K562 (cell line): ENCODE results near the gene SPATA21. TPM values are rescaled to one million over a fixed set of nuclear protein-coding genes. Genes with fewer than 3 reads are reported as not detected.

Source experiments
- ATAC-seq: fragments of 200-7000 bp; cut with Tn5 transposase; 3 replicates; pipeline ENCODE4 v1.9.1; 2020; ENCODE audit warnings: moderate library complexity
- BruUV-seq: library from RNA; stranded (reverse); fragments of 400-500 nt; replicated peaks from 2 replicates; lab custom pipeline; 2021; lab: Mats Ljungman, UMichigan
- CTCF ChIA-PET: fragments of 300-600 bp; formaldehyde crosslinking; extraction: SDS; loops from one replicate; lab custom pipeline; 2021; ENCODE audit warnings: low intra/inter-chr PET ratio; lab: Yijun Ruan, JAX
- POLR2A ChIA-PET: fragments of 300-600, 350-650 bp; sonication (Branson Sonifier 250); formaldehyde crosslinking; extraction: SDS; loops from one replicate; lab custom pipeline; 2021; ENCODE audit warnings: antibody characterized with exemption, inconsistent platforms; lab: Yijun Ruan, JAX
- DNase-seq, 4 experiments: peaks; one replicate each; pipeline versions ENCODE4 v3.0.0 to v3.0.0-alpha.2; 2011 to 2018; ENCODE audit warnings: low spot score in 3 of 4, mixed read lengths in 3 of 4; ENCODE audit errors: extremely low read depth in 1 of 4
- FAIRE-seq: peaks from 2 replicates; lab custom pipeline; 2011; peaks lifted over from hg19 to GRCh38; lab: Jason Lieb, UNC
- H2AFZ ChIP-seq: 2 replicates; pipeline ENCODE4 v1.6.0; 2011; ENCODE audit warnings: low read depth, low read length, control low read depth, inconsistent platforms
- H3K27ac ChIP-seq: fragments of 200-600 bp; 3 replicates; pipeline ENCODE4 v1.8.0; 2011; ENCODE audit warnings: low read depth, mild to moderate bottlenecking, control low read depth, inconsistent platforms, low read length, moderate library complexity, mixed read lengths; ENCODE audit errors: extremely low read depth
- H3K27me3 ChIP-seq, 2 experiments: fragments of 300-600 bp in 1 of 2; 2 replicates in 1 of 2; 3 replicates in 1 of 2; pipeline versions ENCODE4 v1.6.0 to v1.8.0; 2011; ENCODE audit warnings: inconsistent platforms in 2 of 2, low read length in 2 of 2, mild to moderate bottlenecking in 1 of 2, mixed read lengths in 1 of 2, moderate library complexity in 1 of 2; ENCODE audit not compliant: control insufficient read depth in 2 of 2, insufficient read depth in 2 of 2
- H3K36me3 ChIP-seq: fragments of 300-600 bp; 3 replicates; pipeline ENCODE4 v1.8.0; 2011; ENCODE audit warnings: mild to moderate bottlenecking, low read length, inconsistent platforms; ENCODE audit not compliant: control insufficient read depth, insufficient read depth
- H3K4me1 ChIP-seq, 2 experiments: fragments of 200-600 bp in 1 of 2; replicated peaks in 1 of 2; 2 replicates in 1 of 2; 3 replicates in 1 of 2; pipeline versions ENCODE4 v1.5.1 to v1.8.0; 2011; ENCODE audit warnings: inconsistent platforms in 2 of 2, low read length in 2 of 2, mild to moderate bottlenecking in 1 of 2, mixed read lengths in 1 of 2, moderate library complexity in 1 of 2; ENCODE audit not compliant: control insufficient read depth in 2 of 2, insufficient read depth in 2 of 2
- H3K4me2 ChIP-seq: 2 replicates; pipeline ENCODE4 v1.6.1; 2011; ENCODE audit warnings: low read length, control low read depth, inconsistent platforms, mixed read lengths; ENCODE audit not compliant: insufficient read depth
- H3K4me3 ChIP-seq: fragments of 200-600 bp; sonication (generic), shearing (Covaris generic); 2 replicates; pipeline ENCODE4 v1.5.1; 2016; ENCODE audit warnings: control low read depth, inconsistent platforms
- H3K79me2 ChIP-seq: fragments of 200-600 bp; 3 replicates; pipeline ENCODE4 v1.8.0; 2011; ENCODE audit warnings: low read length, inconsistent platforms; ENCODE audit not compliant: control insufficient read depth, insufficient read depth
- H3K9ac ChIP-seq, 2 experiments: 2 replicates each; pipeline versions ENCODE4 v1.6.0 to v1.6.1; 2011; ENCODE audit warnings: low read depth in 2 of 2, low read length in 2 of 2, control low read depth in 1 of 2, inconsistent platforms in 1 of 2, mild to moderate bottlenecking in 1 of 2, mixed read lengths in 1 of 2; ENCODE audit not compliant: insufficient read depth in 1 of 2
- H3K9me1 ChIP-seq: one replicate; pipeline ENCODE4 v1.6.0; 2011; ENCODE audit warnings: inconsistent platforms, mild to moderate bottlenecking, low read length, moderate library complexity; ENCODE audit not compliant: control insufficient read depth, insufficient read depth
- H3K9me3 ChIP-seq: replicated peaks from 2 replicates; pipeline ENCODE4 v1.5.1; 2011; ENCODE audit warnings: low read depth, low read length, inconsistent platforms; ENCODE audit not compliant: control insufficient read depth, insufficient read depth
- H4K20me1 ChIP-seq: replicated peaks from 2 replicates; pipeline ENCODE4 v1.6.1; 2011; ENCODE audit warnings: low read length, inconsistent platforms, mixed read lengths; ENCODE audit not compliant: control insufficient read depth, insufficient read depth
- ATF3 ChIP-seq, 2 experiments: fragments of 450-650 bp in 1 of 2; sonication (generic) in 1 of 2; formaldehyde crosslinking in 1 of 2; IDR thresholded peaks in 1 of 2; conservative IDR thresholded peaks in 1 of 2; 2 replicates each; pipeline versions ENCODE4 v1.6.1 to v1.8.1; 2016 to 2023; ENCODE audit warnings: mild to moderate bottlenecking in 2 of 2, moderate library complexity in 2 of 2, inconsistent platforms in 1 of 2, missing genetic modification reagents in 1 of 2
- GABPA ChIP-seq: fragments of 200-800 bp; sonication (Bioruptor generic); conservative IDR thresholded peaks from 2 replicates; pipeline ENCODE4 v1.6.1; 2016; ENCODE audit warnings: low read depth, missing genetic modification characterization, missing compliant biosample characterization
- KAT2B ChIP-seq: IDR thresholded peaks from one replicate; pipeline ENCODE4 v1.6.1; 2012; ENCODE audit warnings: low read depth, mild to moderate bottlenecking, control low read depth, inconsistent platforms, low read length, moderate library complexity
- PHF21A ChIP-seq: fragments of 450-650 bp; IDR thresholded peaks from 2 replicates; pipeline ENCODE4 v1.6.1; 2017; ENCODE audit warnings: low read depth, borderline replicate concordance
- TFE3 ChIP-seq: fragments of 450-650 bp; formaldehyde crosslinking; IDR thresholded peaks from 2 replicates; pipeline ENCODE4 v1.4.0; 2020; ENCODE audit warnings: mild to moderate bottlenecking, mixed read lengths
- ZNF143 ChIP-seq: sonication (generic); formaldehyde crosslinking; IDR thresholded peaks from 2 replicates; pipeline ENCODE4 v1.9.0; 2022; ENCODE audit warnings: mild to moderate bottlenecking, missing genetic modification reagents
- WGBS: fragments of 100-300 bp; shearing (Covaris generic); methylation state at CpG from one replicate; pipeline ENCODE4 v1.1.6; 2016; ENCODE audit warnings: low coverage, mixed read lengths; ENCODE audit not compliant: insufficient coverage; ENCODE audit errors: missing lambda C conversion rate; 5-methylcytosine and 5-hydroxymethylcytosine counted together
- in situ Hi-C: fragments of 300-500 bp; cut with MboI; formaldehyde crosslinking; loops from 4 replicates; pipeline ENCODE4 v1.15.0; 2018; ENCODE audit warnings: inconsistent platforms, mixed read lengths
- intact Hi-C: fragments of 100-400 bp; cut with micrococcal nuclease; formaldehyde crosslinking; loops from 2 replicates; pipeline ENCODE4 v1.14.2; 2022
- polyA plus RNA-seq, 8 experiments: library from polyadenylated mRNA; depleted of rRNA in 4 of 8; stranded (reverse) in 5 of 8; unstranded in 3 of 8; fragments of >200 nt; fragmentation: Nextera tagmentation in 2 of 8; fragmentation: Illumina TruSeq in 1 of 8; extraction: Ambion mirVana in 2 of 8; extraction: Trizol in 1 of 8; gene quantifications; 2 replicates each; pipeline versions ENCODE4 v1.2.1 to v1.2.3, GENCODE V29; 2011 to 2014; ENCODE audit warnings: inconsistent platforms in 1 of 8, missing spikeins in 1 of 8
- total RNA-seq, 7 experiments: library from RNA; depleted of rRNA in 6 of 7; stranded (reverse); fragments of >200 nt in 6 of 7; fragmentation: Illumina TruSeq in 2 of 7; extraction: Trizol in 2 of 7; gene quantifications; 2 replicates each; pipeline versions ENCODE4 v1.2.1 to v1.2.3, GENCODE V29; 2011 to 2021; ENCODE audit warnings: low replicate concordance in 1 of 7

The SPATA21 gene
- total and polyA plus RNA-seq, 9 of the 15 experiments (the other 6 are each of a cell fraction or from before 2014, with no cell fraction given) = 0.10 to 0.36 (median 0.13) TPM; not detected in 3

- BruUV-seq = no TSS peak
- H2AFZ ChIP-seq = no peak overlapping the region
- intact Hi-C loops = no loop called here
- no peaks in the 10 kb centered on the region for H3K36me3 ChIP-seq
- ChIA-PET POLR2A (no interaction called here), CTCF (interaction anchor here (0.6 kb wide), 1 partner anchor 908 kb away, joined by 3 read pairs; no protein-coding TSS in a partner anchor)
- H3K79me2 ChIP-seq = no peaks in the 10 kb centered on the region
- H3K27me3 ChIP-seq = no peaks in the 10 kb centered on the region; a peak in 2 of 5 replicates
- no peaks in the 10 kb centered on the region for H3K9me1 ChIP-seq
- DNase-seq (no peak), ATAC-seq (no peak), FAIRE-seq (no peak)
- WGBS = 30% methylated on average over 3 of the region's 3 CpGs
- no peak overlapping the region for H3K9ac ChIP-seq
- H4K20me1 ChIP-seq = no peaks in the 10 kb centered on the region
- H3K4me3 ChIP-seq = no peak overlapping the region
- in situ Hi-C loops = no loop called here
- TF ChIP-seq KAT2B (no peak), ATF3 (IDR thresholded peaks at IDR 0.05) (no peak), ATF3 (CRISPR knock-in tag; conservative IDR thresholded peaks at IDR 0.05) (no peak), ZNF143 (CRISPR knock-in tag) (no peak), TFE3 (CRISPR knock-in tag) (no peak), GABPA (tag) (no peak), PHF21A (no peak)
- H3K9me3 ChIP-seq = no peaks in the 10 kb centered on the region
- H3K4me1 ChIP-seq = peaks cover 0 to 13% of the 10 kb centered on the region in 2 experiments; a peak in 2 of 5 replicates
- H3K27ac ChIP-seq = no peak overlapping the region
- H3K4me2 ChIP-seq = no peak overlapping the region
These were observed 24.0 kb downstream of the SPATA21 start for GRCh38 chr1:16413191-16413590.
